ENCODE results near the gene KLF6. TPM values are rescaled to one million over a fixed set of nuclear protein-coding genes. Genes with fewer than 3 reads are reported as not detected.

KLF6 gene
- total and polyA plus RNA-seq, 8 donors = 66.0 to 217 (median 112) TPM

DNA sequence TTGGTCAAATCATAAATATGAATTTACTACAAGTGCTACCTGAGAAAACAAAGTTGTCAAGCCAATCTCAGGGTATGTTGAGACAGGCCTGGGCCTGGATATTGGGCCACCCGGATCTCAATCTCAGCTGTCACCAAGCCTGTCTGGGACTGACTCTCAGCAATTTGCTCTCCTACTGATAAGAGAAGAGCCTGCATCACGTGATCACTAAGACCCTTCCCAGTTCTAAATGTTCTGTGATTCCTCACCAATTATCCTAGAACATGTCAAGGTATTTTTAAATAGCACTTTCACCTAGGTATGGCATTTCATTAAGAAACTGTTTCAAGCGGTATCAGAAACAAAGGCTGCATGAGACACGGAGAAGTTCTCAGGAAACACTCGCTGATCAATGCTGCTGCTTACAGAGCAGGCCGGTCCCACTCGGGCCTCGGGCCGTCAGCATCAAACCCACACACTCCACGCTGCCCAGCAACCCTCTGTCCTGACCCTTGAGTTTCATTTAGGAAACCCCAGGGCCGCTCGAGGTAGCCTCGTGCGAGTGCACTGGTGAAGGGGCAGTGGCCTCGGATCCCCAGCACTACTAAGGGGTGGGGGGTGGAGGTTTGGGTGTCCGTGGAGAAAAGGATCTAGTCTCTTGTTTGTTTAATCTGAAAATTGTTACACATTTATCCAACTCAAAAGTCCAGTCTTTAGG is 4.1 kb downstream of the KLF6 start:
- Histone ChIP-seq H3K27me3 (no peaks in the 10 kb centered on the region), H3K36me3 (peaks cover 10 to 69% of the 10 kb centered on the region in 2 donors), H3K9me3 (no peaks in the 10 kb centered on the region), H3K4me3 (peak overlapping the region; percentile 66 to 97), H3K4me1 (peaks cover 61 to 67% of the 10 kb centered on the region in 2 donors), H3K27ac (peak overlapping the region; percentile 100)
- DNase-seq = peak in 1 of 4 donors; percentile 73
- intact Hi-C loops (cut with DNase I) = loop anchor here in 1 of 2 donors (5.0 kb wide), 1 partner anchor 71 kb away; no protein-coding TSS in a partner anchor
- no peak for ATAC-seq
- TF ChIP-seq, protein P1, sequence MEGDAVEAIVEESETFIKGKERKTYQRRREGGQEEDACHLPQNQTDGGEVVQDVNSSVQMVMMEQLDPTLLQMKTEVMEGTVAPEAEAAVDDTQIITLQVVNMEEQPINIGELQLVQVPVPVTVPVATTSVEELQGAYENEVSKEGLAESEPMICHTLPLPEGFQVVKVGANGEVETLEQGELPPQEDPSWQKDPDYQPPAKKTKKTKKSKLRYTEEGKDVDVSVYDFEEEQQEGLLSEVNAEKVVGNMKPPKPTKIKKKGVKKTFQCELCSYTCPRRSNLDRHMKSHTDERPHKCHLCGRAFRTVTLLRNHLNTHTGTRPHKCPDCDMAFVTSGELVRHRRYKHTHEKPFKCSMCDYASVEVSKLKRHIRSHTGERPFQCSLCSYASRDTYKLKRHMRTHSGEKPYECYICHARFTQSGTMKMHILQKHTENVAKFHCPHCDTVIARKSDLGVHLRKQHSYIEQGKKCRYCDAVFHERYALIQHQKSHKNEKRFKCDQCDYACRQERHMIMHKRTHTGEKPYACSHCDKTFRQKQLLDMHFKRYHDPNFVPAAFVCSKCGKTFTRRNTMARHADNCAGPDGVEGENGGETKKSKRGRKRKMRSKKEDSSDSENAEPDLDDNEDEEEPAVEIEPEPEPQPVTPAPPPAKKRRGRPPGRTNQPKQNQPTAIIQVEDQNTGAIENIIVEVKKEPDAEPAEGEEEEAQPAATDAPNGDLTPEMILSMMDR (IDR thresholded peaks at IDR 0.05) = no peak

GRCh38 chr10:3780021-3780770 is 4.8 kb downstream of the KLF6 start:
- no peak for ATAC-seq
- Histone ChIP-seq H3K27ac (peak overlapping the region; percentile 100), H3K27me3 (no peaks in the 10 kb centered on the region), H3K4me1 (peaks cover 65 to 74% of the 10 kb centered on the region in 2 donors), H3K9me3 (no peaks in the 10 kb centered on the region), H3K4me3 (peak overlapping the region; percentile 66 to 97), H3K36me3 (peaks cover 10 to 76% of the 10 kb centered on the region in 2 donors)
- DNase-seq = no peak
- TF ChIP-seq, protein P1 (IDR thresholded peaks at IDR 0.05) = no peak
- intact Hi-C loops (cut with DNase I) = loop anchor here in 1 of 2 donors (5.0 kb wide), 1 partner anchor 72 kb away; no protein-coding TSS in a partner anchor

GRCh38 chr10:3779158-3779741 is 5.8 kb downstream of the KLF6 start:
- no peaks in the 10 kb centered on the region for H3K9me3 ChIP-seq
- H3K27me3 ChIP-seq = no peaks in the 10 kb centered on the region
- TF ChIP-seq, protein P1 (IDR thresholded peaks at IDR 0.05) = no peak
- H3K4me3 ChIP-seq = peak overlapping the region in 1 of 2 donors; percentile 66
- H3K27ac ChIP-seq = peak overlapping the region; percentile 100
- H3K36me3 ChIP-seq = peaks cover 10 to 86% of the 10 kb centered on the region in 2 donors
- ATAC-seq = no peak
- intact Hi-C loops (cut with DNase I) = no loop called here
- peaks cover 65 to 82% of the 10 kb centered on the region in 2 donors for H3K4me1 ChIP-seq
- DNase-seq = no peak

GRCh38 chr10:3778692-3779157 is 6.3 kb downstream of the KLF6 start:
- TF ChIP-seq, protein P1 (IDR thresholded peaks at IDR 0.05) = no peak
- intact Hi-C loops (cut with DNase I) = no loop called here
- no peaks in the 10 kb centered on the region for H3K9me3 ChIP-seq
- peak overlapping the region in 1 of 2 donors; percentile 66 for H3K4me3 ChIP-seq
- H3K4me1 ChIP-seq = peaks cover 65 to 82% of the 10 kb centered on the region in 2 donors
- H3K27me3 ChIP-seq = no peaks in the 10 kb centered on the region
- peaks cover 10 to 87% of the 10 kb centered on the region in 2 donors for H3K36me3 ChIP-seq
- DNase-seq (no peak), ATAC-seq (no peak)
- H3K27ac ChIP-seq = peak overlapping the region; percentile 100

All from left lung (tissue), 10 donors.